ENCODE data around the gene TAS1R3. TPM values are rescaled to one million over a fixed set of nuclear protein-coding genes. Genes with fewer than 3 reads are reported as not detected.

The TAS1R3 gene
- total RNA-seq, 1 experiment from 2014 or later: 0.07 TPM

DNA sequence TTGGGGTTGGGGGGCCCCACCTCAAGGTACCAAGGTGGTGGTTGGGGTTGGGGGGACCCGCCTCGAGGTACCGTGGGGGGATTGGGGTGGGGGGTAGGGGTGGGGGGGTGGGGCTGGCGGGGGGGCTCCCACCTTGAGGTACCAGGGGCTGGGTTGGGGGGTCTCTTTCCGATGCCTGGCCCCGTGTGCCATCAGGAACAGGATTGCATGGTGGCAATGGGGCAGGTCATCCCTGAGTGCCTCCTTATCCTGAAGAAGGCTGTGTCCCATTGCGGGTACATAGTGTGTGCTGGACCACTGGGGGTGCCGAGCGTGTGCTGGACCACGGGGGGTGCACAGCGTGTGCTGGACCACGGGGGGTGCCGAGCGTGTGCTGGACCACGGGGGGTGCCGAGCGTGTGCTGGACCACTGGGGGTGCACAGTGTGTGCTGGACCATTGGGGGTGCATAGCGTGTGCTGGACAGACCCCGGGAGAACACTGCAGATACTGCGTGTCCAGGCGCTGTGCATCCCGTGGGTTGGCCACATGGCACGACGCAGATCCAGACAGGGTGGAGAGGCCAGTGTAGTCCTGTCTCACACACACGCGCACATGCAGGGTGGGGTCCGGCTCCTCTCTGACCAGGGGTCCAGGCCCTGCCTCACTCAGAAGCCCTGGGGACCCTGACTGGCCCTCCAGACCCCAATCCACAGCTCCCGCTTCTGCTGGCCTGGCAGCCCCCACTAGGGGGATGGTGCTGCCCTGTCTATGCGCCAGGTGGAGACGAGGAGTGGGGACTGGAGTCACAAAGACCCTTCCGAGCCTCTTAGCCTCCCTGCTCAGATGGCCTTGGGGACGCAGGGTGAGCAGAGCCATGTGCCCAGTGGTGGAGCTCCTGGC is 46.6 kb upstream of the TAS1R3 start:
- POLR2A ChIA-PET: no interaction called here
- CTCF ChIA-PET: no interaction called here
- DNase-seq (ENCODE audit: low read depth, low spot score) (no peak), ATAC-seq (no peak)
- H3K9ac ChIP-seq (ENCODE audit: low read length): no peak overlapping the region
- H4K20me1 ChIP-seq (ENCODE audit: insufficient read depth): no peaks in the 10 kb centered on the region
- no peak overlapping the region for H3K4me3 ChIP-seq (replicated peaks in 1 of 2; ENCODE audit: low read depth in 1 of 2, low read length in 2 of 2)
- H3K9me2 ChIP-seq (ENCODE audit: insufficient read depth): no peaks in the 10 kb centered on the region
- intact Hi-C loops (cut with micrococcal nuclease): no loop called here
- no peaks in the 10 kb centered on the region for H3K27me3 ChIP-seq (ENCODE audit: insufficient read depth, low read length)
- peaks cover 0 to 23% of the 10 kb centered on the region in 2 experiments; a peak in 3 of 4 replicates for H3K4me1 ChIP-seq (ENCODE audit: control insufficient read depth in 1 of 2, insufficient read depth in 2 of 2, low read length in 2 of 2)
- RAD21 ChIA-PET (ENCODE audit: low non-redundant PET in 1 of 2, low total read pairs in 2 of 2, uncharacterized antibody in 2 of 2, unreplicated experiment in 2 of 2): no interaction called here
- no peak overlapping the region for H2AFZ ChIP-seq (ENCODE audit: low read depth, low read length, poor library complexity, severe bottlenecking)
- H3K4me2 ChIP-seq (ENCODE audit: low read length): no peak overlapping the region
- no peaks in the 10 kb centered on the region for H3K79me2 ChIP-seq (ENCODE audit: insufficient read depth, low read length)
- TF ChIP-seq FOSL1 (IDR thresholded peaks at IDR 0.05; ENCODE audit: low read depth) (no peak), TCF7L2 (IDR thresholded peaks at IDR 0.05; ENCODE audit: borderline replicate concordance, extremely low read depth, insufficient read depth, insufficient read length) (no peak), POLR2AphosphoS5 (IDR thresholded peaks at IDR 0.05; ENCODE audit: low read depth, low read length) (no peak), EZH2phosphoT487 (IDR thresholded peaks at IDR 0.05; ENCODE audit: borderline replicate concordance) (no peak), ZNF274 (IDR thresholded peaks at IDR 0.05; ENCODE audit: low read depth, low read length) (no peak), ELF1 (IDR thresholded peaks at IDR 0.05; ENCODE audit: borderline replicate concordance, low read depth) (no peak), ATF3 (IDR thresholded peaks at IDR 0.05) (no peak), SRF (IDR thresholded peaks at IDR 0.05; ENCODE audit: low read depth) (no peak), CEBPB (IDR thresholded peaks at IDR 0.05; ENCODE audit: low read depth) (no peak), YY1 (IDR thresholded peaks at IDR 0.05; ENCODE audit: extremely low read depth, insufficient replicate concordance, low read depth, low read length) (no peak), POLR2A (IDR thresholded peaks at IDR 0.05; ENCODE audit: borderline replicate concordance, extremely low read depth, insufficient read depth, insufficient read length) (no peak), SIN3A (IDR thresholded peaks at IDR 0.05; ENCODE audit: low read depth) (no peak), CBX3 (IDR thresholded peaks at IDR 0.05; ENCODE audit: low read depth) (no peak), ZBTB33 (IDR thresholded peaks at IDR 0.05; ENCODE audit: extremely low read depth, insufficient replicate concordance, low read length) (no peak)
- TF ChIP-seq, protein P1, sequence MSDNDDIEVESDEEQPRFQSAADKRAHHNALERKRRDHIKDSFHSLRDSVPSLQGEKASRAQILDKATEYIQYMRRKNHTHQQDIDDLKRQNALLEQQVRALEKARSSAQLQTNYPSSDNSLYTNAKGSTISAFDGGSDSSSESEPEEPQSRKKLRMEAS (IDR thresholded peaks at IDR 0.05): no peak
- H3K36me3 ChIP-seq (ENCODE audit: control insufficient read depth in 1 of 2, insufficient read depth in 2 of 2, low read length in 2 of 2): no peaks in the 10 kb centered on the region
- BruUV-seq (replicated peaks): no TSS peak
- no peaks in the 10 kb centered on the region for H3K9me3 ChIP-seq (ENCODE audit: control insufficient read depth in 1 of 2, insufficient read depth in 1 of 2, low read depth in 1 of 2, low read length in 2 of 2)
- H3K27ac ChIP-seq (ENCODE audit: low read depth, low read length): no peak overlapping the region; the same call in 1 of the 2 replicates

Measured in HCT116 (cell line).